H1 (cell line): ENCODE data around the gene TCF4. TPM values are rescaled to one million over a fixed set of nuclear protein-coding genes. Genes with fewer than 3 reads are reported as not detected.

Source experiments
- CTCF ChIA-PET: fragments of 300-600 bp; sonication (Branson Sonifier 250); formaldehyde crosslinking; loops from one replicate; lab custom pipeline; 2021; ENCODE audit not compliant: partially characterized antibody; lab: Charles Lee
- POLR2A ChIA-PET: fragments of 300-600 bp; sonication (Branson Sonifier 250); formaldehyde crosslinking; loops from one replicate; lab custom pipeline; 2021; ENCODE audit warnings: inconsistent platforms; ENCODE audit not compliant: partially characterized antibody; lab: Charles Lee
- DNase-seq, 2 experiments: peaks; one replicate each; pipeline versions ENCODE4 v3.0.0 to v3.0.0-alpha.2; 2010 to 2022; ENCODE audit warnings: low spot score in 2 of 2, low read depth in 1 of 2, mixed read lengths in 1 of 2
- FAIRE-seq: peaks from 2 replicates; lab custom pipeline; 2011; peaks lifted over from hg19 to GRCh38; lab: Jason Lieb, UNC
- H2AFZ ChIP-seq: 2 replicates; pipeline ENCODE4 v1.8.1; 2012; ENCODE audit warnings: low read length, inconsistent platforms
- H2AK5ac ChIP-seq: 2 replicates; pipeline ENCODE4 v1.6.1; 2013; ENCODE audit warnings: low read depth, low read length
- H2BK120ac ChIP-seq: replicated peaks from 2 replicates; pipeline ENCODE3; 2013; ENCODE audit warnings: low read depth, low read length, inconsistent platforms
- H2BK12ac ChIP-seq: 2 replicates; pipeline ENCODE4 v1.6.1; 2013; ENCODE audit warnings: low read depth, low read length
- H2BK15ac ChIP-seq: 2 replicates; pipeline ENCODE4 v1.6.1; 2013; ENCODE audit warnings: low read length
- H2BK20ac ChIP-seq: 2 replicates; pipeline ENCODE4 v1.6.1; 2013; ENCODE audit warnings: low read length
- H2BK5ac ChIP-seq: 2 replicates; pipeline ENCODE4 v1.6.1; 2013; ENCODE audit warnings: low read depth, low read length
- H3K14ac ChIP-seq: 2 replicates; pipeline ENCODE4 v1.6.1; 2013; ENCODE audit warnings: inconsistent platforms; ENCODE audit not compliant: insufficient read length
- H3K18ac ChIP-seq: 2 replicates; pipeline ENCODE4 v1.6.1; 2013; ENCODE audit warnings: low read length; ENCODE audit errors: extremely low read depth
- H3K23ac ChIP-seq: 2 replicates; pipeline ENCODE4 v1.6.1; 2013; ENCODE audit warnings: inconsistent platforms; ENCODE audit not compliant: insufficient read length
- H3K23me2 ChIP-seq: 2 replicates; pipeline ENCODE4 v1.6.1; 2013; ENCODE audit warnings: low read depth, low read length
- H3K27ac ChIP-seq: 2 replicates; pipeline ENCODE4 v1.6.1; 2011; ENCODE audit warnings: low read depth, low read length, inconsistent platforms
- H3K27me3 ChIP-seq, 4 experiments: replicated peaks in 1 of 4; 1 replicate in 1 of 4; 2 replicates in 3 of 4; pipeline versions ENCODE4 v1.6.1 to v1.8.1; 2011 to 2013; ENCODE audit warnings: low read length in 3 of 4, mild to moderate bottlenecking in 3 of 4, inconsistent platforms in 2 of 4, mixed read lengths in 2 of 4, moderate library complexity in 1 of 4; ENCODE audit not compliant: control insufficient read depth in 3 of 4, insufficient read depth in 3 of 4; ENCODE audit errors: extremely low read depth in 1 of 4
- H3K36me3 ChIP-seq, 4 experiments: 2 replicates each; pipeline versions ENCODE4 v1.6.1 to v1.8.1; 2011 to 2013; ENCODE audit warnings: mild to moderate bottlenecking in 4 of 4, low read length in 3 of 4, moderate library complexity in 2 of 4, control low read depth in 1 of 4, inconsistent platforms in 1 of 4; ENCODE audit not compliant: insufficient read depth in 4 of 4, control insufficient read depth in 2 of 4
- H3K4ac ChIP-seq: replicated peaks from 2 replicates; pipeline ENCODE3; 2013; ENCODE audit warnings: low read length, low read depth, mixed read lengths, inconsistent platforms; ENCODE audit not compliant: insufficient read length
- H3K4me1 ChIP-seq, 4 experiments: replicated peaks in 1 of 4; 1 replicate in 1 of 4; 2 replicates in 3 of 4; pipeline versions ENCODE4 v1.6.1 to v1.8.1; 2011 to 2013; ENCODE audit warnings: low read length in 3 of 4, inconsistent platforms in 2 of 4, mixed read lengths in 1 of 4; ENCODE audit not compliant: insufficient read depth in 4 of 4, control insufficient read depth in 3 of 4
- H3K4me2 ChIP-seq, 2 experiments: 2 replicates each; pipeline versions ENCODE4 v1.6.1 to v1.8.1; 2011 to 2013; ENCODE audit warnings: low read depth in 2 of 2, low read length in 2 of 2, control low read depth in 1 of 2, inconsistent platforms in 1 of 2, mild to moderate bottlenecking in 1 of 2; ENCODE audit not compliant: insufficient read depth in 1 of 2
- H3K4me3 ChIP-seq, 4 experiments: fragments of 200-600, 300-600 bp in 1 of 4; sonication (generic), shearing (Covaris generic), sonication (Bioruptor Twin) in 1 of 4; 2 replicates each; pipeline versions ENCODE4 v1.5.1 to v1.8.1; 2011 to 2016; ENCODE audit warnings: low read length in 4 of 4, low read depth in 3 of 4, control low read depth in 2 of 4, inconsistent platforms in 2 of 4, mild to moderate bottlenecking in 2 of 4, mixed read lengths in 1 of 4, moderate library complexity in 1 of 4; ENCODE audit not compliant: insufficient read depth in 2 of 4; ENCODE audit errors: extremely low read depth in 1 of 4
- H3K56ac ChIP-seq: replicated peaks from 2 replicates; pipeline ENCODE3; 2013; ENCODE audit warnings: low read depth, mild to moderate bottlenecking, mixed read lengths, low read length, inconsistent platforms; ENCODE audit not compliant: insufficient read length
- H3K79me1 ChIP-seq: 2 replicates; pipeline ENCODE4 v1.6.1; 2013; ENCODE audit warnings: low read depth, low read length, control low read depth
- H3K79me2 ChIP-seq, 2 experiments: 2 replicates each; pipeline versions ENCODE4 v1.6.1 to v1.8.1; 2012 to 2013; ENCODE audit warnings: low read length in 2 of 2, mild to moderate bottlenecking in 2 of 2, inconsistent platforms in 1 of 2; ENCODE audit not compliant: insufficient read depth in 2 of 2, control insufficient read depth in 1 of 2
- H3K9ac ChIP-seq, 4 experiments: replicated peaks in 1 of 4; 1 replicate in 1 of 4; 2 replicates in 3 of 4; pipeline versions ENCODE4 v1.6.1 to v1.8.1; 2011 to 2013; ENCODE audit warnings: low read depth in 3 of 4, low read length in 3 of 4, control low read depth in 2 of 4, mild to moderate bottlenecking in 2 of 4, moderate library complexity in 2 of 4, inconsistent platforms in 1 of 4; ENCODE audit errors: extremely low read depth in 1 of 4
- H3K9me3 ChIP-seq, 2 experiments: 2 replicates each; pipeline versions ENCODE4 v1.6.1 to v1.8.1; 2012 to 2013; ENCODE audit warnings: mild to moderate bottlenecking in 2 of 2, moderate library complexity in 2 of 2, control low read depth in 1 of 2, inconsistent platforms in 1 of 2, low read depth in 1 of 2, low read length in 1 of 2, mixed read lengths in 1 of 2; ENCODE audit not compliant: insufficient read depth in 2 of 2
- H4K20me1 ChIP-seq, 2 experiments: replicated peaks in 1 of 2; 2 replicates each; pipeline versions ENCODE3 to v1.8.1; 2011 to 2013; ENCODE audit warnings: inconsistent platforms in 2 of 2, low read length in 2 of 2, mild to moderate bottlenecking in 1 of 2; ENCODE audit not compliant: insufficient read depth in 2 of 2, control insufficient read depth in 1 of 2
- H4K5ac ChIP-seq: 2 replicates; pipeline ENCODE4 v1.6.1; 2013; ENCODE audit warnings: low read length, low read depth, mixed read lengths, inconsistent platforms; ENCODE audit not compliant: insufficient read length
- H4K8ac ChIP-seq: 2 replicates; pipeline ENCODE4 v1.8.0; 2013; ENCODE audit warnings: mild to moderate bottlenecking, moderate library complexity, low read length, inconsistent platforms; ENCODE audit not compliant: insufficient read depth; ENCODE audit errors: extremely low read depth
- H4K91ac ChIP-seq: replicated peaks from 2 replicates; pipeline ENCODE3; 2013; ENCODE audit warnings: low read length, mixed read lengths, inconsistent platforms; ENCODE audit not compliant: insufficient read length
- BACH1 ChIP-seq: IDR thresholded peaks from 2 replicates; pipeline ENCODE4 v1.6.1; 2012; ENCODE audit warnings: low read length, improper control_type of control experiment
- CEBPB ChIP-seq: IDR thresholded peaks from 2 replicates; pipeline ENCODE4 v1.6.1; 2012; ENCODE audit warnings: low read depth, low read length
- GTF2F1 ChIP-seq: IDR thresholded peaks from 2 replicates; pipeline ENCODE4 v1.6.1; 2012; ENCODE audit warnings: low read depth, low read length, improper control_type of control experiment, borderline replicate concordance
- HDAC2 ChIP-seq, 2 experiments: fragments of 300-600 bp in 1 of 2; sonication (generic) in 1 of 2; IDR thresholded peaks; 2 replicates each; pipeline ENCODE4 v1.6.1; 2011 to 2012; ENCODE audit warnings: low read depth in 2 of 2, low read length in 2 of 2, mild to moderate bottlenecking in 2 of 2, moderate library complexity in 2 of 2, borderline replicate concordance in 1 of 2, inconsistent platforms in 1 of 2
- JUND ChIP-seq: IDR thresholded peaks from 2 replicates; pipeline ENCODE4 v1.6.1; 2011; ENCODE audit warnings: mild to moderate bottlenecking, improper control_type of control experiment, low read length
- KDM5A ChIP-seq: fragments of 200-600 bp; IDR thresholded peaks from 2 replicates; pipeline ENCODE4 v1.7.1; 2012; ENCODE audit warnings: mild to moderate bottlenecking, low read length, inconsistent platforms, mixed read lengths
- NANOG ChIP-seq: IDR thresholded peaks from 2 replicates; pipeline ENCODE4 v1.6.1; 2011; ENCODE audit warnings: low read length, low read depth, mild to moderate bottlenecking, inconsistent platforms; ENCODE audit not compliant: insufficient read depth, poor library complexity, severe bottlenecking
- SP1 ChIP-seq: IDR thresholded peaks from 2 replicates; pipeline ENCODE4 v1.6.1; 2011; ENCODE audit warnings: low read depth, low read length
- WGBS, 2 experiments: shearing (Covaris generic) in 1 of 2; methylation state at CpG; one replicate each; pipeline versions ENCODE4 v1.1.6 to v1.1.7; 2013 to 2015; ENCODE audit warnings: low lambda C conversion rate in 2 of 2, mixed read lengths in 2 of 2, inconsistent platforms in 1 of 2, low coverage in 1 of 2, missing lambda C conversion rate in 1 of 2; ENCODE audit not compliant: insufficient replicate concordance in 2 of 2, insufficient coverage in 1 of 2, insufficient read length in 1 of 2; ENCODE audit errors: extremely low coverage in 1 of 2, missing lambda C conversion rate in 1 of 2; 5-methylcytosine and 5-hydroxymethylcytosine counted together
- polyA plus RNA-seq, 7 experiments: library from polyadenylated mRNA; depleted of rRNA in 3 of 7; stranded (reverse) in 5 of 7; unstranded in 2 of 7; fragments of >200 nt in 5 of 7; fragments of 200-250 nt in 2 of 7; gene quantifications; 1 replicate in 5 of 7; 2 replicates in 1 of 7; 4 replicates in 1 of 7; pipeline versions ENCODE4 v1.2.1 to v1.2.3, GENCODE V29; 2011 to 2013; ENCODE audit warnings: missing spikeins in 2 of 7, mixed read lengths in 2 of 7
- total RNA-seq: library from RNA; stranded (reverse); fragmentation: NEBNext Ultra II Directional; extraction: Animal tissue kit (Norgen Biotek cat#: 25700); gene quantifications from 2 replicates; pipeline ENCODE4 v1.2.1, GENCODE V29; 2021
- TF ChIP-seq, protein P1 (sequence below): IDR thresholded peaks from 2 replicates; pipeline ENCODE4 v1.6.1; 2011; ENCODE audit warnings: low read depth, mild to moderate bottlenecking, low read length; ENCODE audit not compliant: insufficient read depth
- TF ChIP-seq, protein P2 (sequence below): IDR thresholded peaks from 2 replicates; pipeline ENCODE4 v1.6.1; 2012; ENCODE audit warnings: low read length, inconsistent platforms

Gene TCF4
- total and polyA plus RNA-seq, 2 of the 8 experiments (the other 6 are each of a cell fraction or from before 2014, with no cell fraction given) = 59.3 to 118 TPM

DNA sequence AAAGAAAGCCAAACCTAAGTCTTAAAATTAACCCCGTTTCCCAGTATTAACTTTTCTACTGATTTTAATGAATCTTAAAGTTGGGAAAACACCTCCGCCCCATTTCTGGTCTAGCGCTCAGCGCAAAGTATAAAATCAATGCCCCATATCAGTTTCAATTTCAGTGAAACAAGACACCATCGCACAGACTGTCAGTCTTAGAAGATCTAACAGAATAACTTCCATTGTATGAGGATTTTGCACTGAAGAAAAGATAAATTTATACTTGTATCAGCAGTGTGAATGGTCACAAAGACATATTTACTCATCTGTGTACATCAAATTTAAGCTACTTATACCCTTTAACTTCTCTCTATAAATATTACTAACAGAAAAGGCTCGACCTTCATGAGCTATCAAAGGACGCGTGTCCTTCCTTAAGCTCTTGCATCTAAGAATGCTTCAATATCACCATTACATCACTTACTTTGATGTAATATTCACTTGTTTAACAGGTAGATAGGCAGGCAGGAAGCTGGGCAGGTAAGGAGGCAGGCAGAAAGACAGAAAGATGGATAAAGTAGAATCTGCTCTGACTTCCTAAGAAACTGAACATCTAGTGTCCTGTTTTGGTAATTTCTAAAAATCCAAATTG lies 183.0 kb downstream of the TCF4 start:
- no peaks in the 10 kb centered on the region for H3K9me3 ChIP-seq
- H3K56ac ChIP-seq = no peak overlapping the region
- H2BK5ac ChIP-seq = no peak overlapping the region
- H2BK12ac ChIP-seq = no peak overlapping the region
- H3K14ac ChIP-seq = no peak overlapping the region
- no peak overlapping the region for H3K4me3 ChIP-seq
- peaks cover 0 to 1% of the 10 kb centered on the region in 2 experiments for H4K20me1 ChIP-seq
- no peak overlapping the region for H3K9ac ChIP-seq
- CTCF ChIA-PET = interaction anchor here (0.8 to 1.2 kb wide), 6 partner anchors 11 to 376 kb away, joined by 3 to 4 read pairs (median 3); no protein-coding TSS in a partner anchor
- H4K8ac ChIP-seq = no peak overlapping the region
- no peaks in the 10 kb centered on the region for H3K27me3 ChIP-seq
- no peak overlapping the region for H3K27ac ChIP-seq
- no peak overlapping the region for H2BK20ac ChIP-seq
- H3K4ac ChIP-seq = no peak overlapping the region
- H4K5ac ChIP-seq = no peak overlapping the region
- H3K79me1 ChIP-seq = no peaks in the 10 kb centered on the region; the same call in 1 of the 2 replicates
- no peak overlapping the region for H3K18ac ChIP-seq
- no peak overlapping the region for H3K23ac ChIP-seq
- no peak overlapping the region for H2BK15ac ChIP-seq
- peaks cover 3 to 21% (median 17%) of the 10 kb centered on the region in 4 experiments; a peak in 5 of 7 replicates for H3K4me1 ChIP-seq
- H3K36me3 ChIP-seq = no peaks in the 10 kb centered on the region
- H2BK120ac ChIP-seq = no peak overlapping the region
- 0 out of 2 replicates have a peak overlapping the region, but pooled peaks have one; percentile 24 for H2AK5ac ChIP-seq
- H3K79me2 ChIP-seq = peaks cover 0 to 86% of the 10 kb centered on the region in 2 experiments; a peak in 2 of 4 replicates
- WGBS, 2 experiments = 95% methylated on average over 8 of the region's 8 CpGs; no CpG with 5 or more reads in 1 of the 2 experiments
- POLR2A ChIA-PET = no interaction called here
- no peak overlapping the region for H3K4me2 ChIP-seq
- FAIRE-seq (no peak), DNase-seq (no peak)
- no peak overlapping the region for H2AFZ ChIP-seq
- H3K23me2 ChIP-seq = no peaks in the 10 kb centered on the region
- H4K91ac ChIP-seq = no peak overlapping the region
- TF ChIP-seq JUND (no peak), KDM5A (no peak), BACH1 (no peak), CEBPB (no peak), SP1 (no peak), NANOG (no peak), HDAC2 (IDR thresholded peaks at IDR 0.05; ENCODE audit: borderline replicate concordance in 1 of 2, low read depth in 2 of 2, low read length in 2 of 2) (no peak), GTF2F1 (no peak)
- TF ChIP-seq, protein P1, sequence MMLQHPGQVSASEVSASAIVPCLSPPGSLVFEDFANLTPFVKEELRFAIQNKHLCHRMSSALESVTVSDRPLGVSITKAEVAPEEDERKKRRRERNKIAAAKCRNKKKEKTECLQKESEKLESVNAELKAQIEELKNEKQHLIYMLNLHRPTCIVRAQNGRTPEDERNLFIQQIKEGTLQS = no peak
- TF ChIP-seq, protein P2, sequence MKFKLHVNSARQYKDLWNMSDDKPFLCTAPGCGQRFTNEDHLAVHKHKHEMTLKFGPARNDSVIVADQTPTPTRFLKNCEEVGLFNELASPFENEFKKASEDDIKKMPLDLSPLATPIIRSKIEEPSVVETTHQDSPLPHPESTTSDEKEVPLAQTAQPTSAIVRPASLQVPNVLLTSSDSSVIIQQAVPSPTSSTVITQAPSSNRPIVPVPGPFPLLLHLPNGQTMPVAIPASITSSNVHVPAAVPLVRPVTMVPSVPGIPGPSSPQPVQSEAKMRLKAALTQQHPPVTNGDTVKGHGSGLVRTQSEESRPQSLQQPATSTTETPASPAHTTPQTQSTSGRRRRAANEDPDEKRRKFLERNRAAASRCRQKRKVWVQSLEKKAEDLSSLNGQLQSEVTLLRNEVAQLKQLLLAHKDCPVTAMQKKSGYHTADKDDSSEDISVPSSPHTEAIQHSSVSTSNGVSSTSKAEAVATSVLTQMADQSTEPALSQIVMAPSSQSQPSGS = no peak
